Mucosa of descending colon (tissue), 3 donors: Measurements from ENCODE around the gene CHMP6. TPM values are rescaled to one million over a fixed set of nuclear protein-coding genes. Genes with fewer than 3 reads are reported as not detected.

Source experiments
- ATAC-seq: fragments of 200-7000 bp; cut with Tn5 transposase; one replicate; pipeline ENCODE4 v1.9.1; 2020; ENCODE audit warnings: mild to moderate bottlenecking, moderate library complexity
- DNase-seq, 3 donors: peaks; one replicate each; pipeline ENCODE4 v3.0.0-alpha.2; 2020
- H3K36me3 ChIP-seq: fragments of 200-600 bp; one replicate; pipeline ENCODE4 v1.8.0; 2021; ENCODE audit warnings: low read depth, mild to moderate bottlenecking
- H3K4me1 ChIP-seq: fragments of 200-600 bp; one replicate; pipeline ENCODE4 v1.8.0; 2021; ENCODE audit warnings: low read depth, mild to moderate bottlenecking
- H3K4me3 ChIP-seq: fragments of 200-600 bp; one replicate; pipeline ENCODE4 v1.8.0; 2021; ENCODE audit warnings: mild to moderate bottlenecking
- H3K9me3 ChIP-seq: fragments of 200-600 bp; one replicate; pipeline ENCODE4 v1.8.0; 2021; ENCODE audit warnings: mild to moderate bottlenecking
- CTCF ChIP-seq: fragments of 200-600 bp; IDR thresholded peaks from one replicate; pipeline ENCODE4 v1.8.0; 2022; ENCODE audit warnings: antibody characterized with exemption, mild to moderate bottlenecking
- intact Hi-C, 2 donors: fragments of 100-400 bp; cut with DNase I in 1 of 2; cut with micrococcal nuclease in 1 of 2; formaldehyde crosslinking; loops; one replicate each; pipeline versions ENCODE4 v1.11.0 to v1.11.1; 2022; cut with DNase I, micrococcal nuclease
- total RNA-seq, 3 donors: library from RNA; stranded (reverse); fragmentation: NEBNext Ultra II Directional in 2 of 3; extraction: Animal tissue kit (Norgen Biotek cat#: 25700) in 2 of 3; gene quantifications; one replicate each; pipeline versions ENCODE4 v1.2.1 to v1.2.4, GENCODE V29; 2021 to 2023
- donor health status: DM: no; HTN: no; CAD: no; lungs with moderate emphysema.
- donor health status: DM: no; HTN: no; CAD: no.
- donor health status: DM: no; HTN: yes; CAD: no.

The CHMP6 gene
- total RNA-seq, 3 donors from 2014 or later = 35.1 to 43.9 (median 35.4) TPM

GRCh38 chr17:80967404-80967872, 24.2 kb upstream of the CHMP6 start:
- Histone ChIP-seq H3K4me1 (no peaks in the 10 kb centered on the region), H3K36me3 (no peaks in the 10 kb centered on the region), H3K9me3 (no peaks in the 10 kb centered on the region), H3K4me3 (no peak overlapping the region)
- DNase-seq = peak in 2 of 3 donors; percentile 27 to 52
- ATAC-seq = peak; percentile 13
- intact Hi-C loops = no loop called here
- TF ChIP-seq CTCF = no peak

- Histone ChIP-seq H3K4me1 (no peaks in the 10 kb centered on the region), H3K9me3 (no peaks in the 10 kb centered on the region), H3K4me3 (no peak overlapping the region), H3K36me3 (no peaks in the 10 kb centered on the region)
- intact Hi-C loops = no loop called here
- TF ChIP-seq CTCF = no peak
- peak; percentile 10 for ATAC-seq
- DNase-seq = peak in 2 of 3 donors; percentile 18 to 50
Measured at GRCh38 chr17:80968602-80969029, 23.0 kb upstream of the CHMP6 start.

- Histone ChIP-seq H3K4me1 (no peaks in the 10 kb centered on the region), H3K9me3 (no peaks in the 10 kb centered on the region), H3K36me3 (no peaks in the 10 kb centered on the region), H3K4me3 (no peak overlapping the region)
- peak; percentile 12 for ATAC-seq
- no peak for TF ChIP-seq CTCF
- intact Hi-C loops = no loop called here
- peak in 2 of 3 donors; percentile 35 to 44 for DNase-seq
Measured at GRCh38 chr17:80969030-80969673, 22.5 kb upstream of the CHMP6 start.

- no peak for TF ChIP-seq CTCF
- no peaks in the 10 kb centered on the region for H3K36me3 ChIP-seq
- no peak for DNase-seq
- ATAC-seq = no peak
- no peaks in the 10 kb centered on the region for H3K9me3 ChIP-seq
- no peak overlapping the region for H3K4me3 ChIP-seq
- intact Hi-C loops = no loop called here
- H3K4me1 ChIP-seq = no peaks in the 10 kb centered on the region
Measured at GRCh38 chr17:80969674-80970043, 22.0 kb upstream of the CHMP6 start.

GRCh38 chr17:80970044-80970761, 21.4 kb upstream of the CHMP6 start:
- no peak overlapping the region for H3K4me3 ChIP-seq
- no peaks in the 10 kb centered on the region for H3K36me3 ChIP-seq
- intact Hi-C loops = no loop called here
- no peaks in the 10 kb centered on the region for H3K4me1 ChIP-seq
- DNase-seq (peak; percentile 46 to 54 (median 49)), ATAC-seq (peak; percentile 64)
- no peaks in the 10 kb centered on the region for H3K9me3 ChIP-seq
- no peak for TF ChIP-seq CTCF
